Measurements from ENCODE around the gene PHACTR2.
"Not testable (repeated sequence)": the region's sequence is repeated elsewhere in the genome, so short reads cannot be mapped to it uniquely, and the experiment has no call there.

The PHACTR2 gene

GRCh38 chr6:143677891-143678791 lies at the start of gene PHACTR2:
PHACTR2 (plus strand) TSS chr6:143677965; CDS start chr6:143678164, 199 bp downstream.
- no peak for DNase-seq (ENCODE audit: low read depth, low spot score)
- Histone ChIP-seq H3K27ac (ENCODE audit: low read length) (no peak within 1 kb of the TSS), H3K4me3 (ENCODE audit: low read length) (peak within 1 kb of the TSS; percentile 93), H3K27me3 (ENCODE audit: control insufficient read depth, insufficient read depth, low read length) (no peaks in the 10 kb centered on the region), H3K9me3 (ENCODE audit: control insufficient read depth, insufficient read depth, low read length) (no peaks in the 10 kb centered on the region), H3K4me1 (ENCODE audit: control insufficient read depth, insufficient read depth, low read length) (peaks cover 7% of the 10 kb centered on the region; the same call in 1 of the 2 replicates), H3K36me3 (ENCODE audit: control insufficient read depth, insufficient read depth, low read length) (no peaks in the 10 kb centered on the region)
- no CpG with 5 or more reads among the region's 69 CpGs for WGBS (ENCODE audit: insufficient coverage, insufficient read length)

- no CpG with 5 or more reads among the region's 12 CpGs for WGBS (ENCODE audit: insufficient coverage, insufficient read length)
Measured at GRCh38 chr6:143629104-143630080, 48.4 kb upstream of the PHACTR2 start.

GRCh38 chr6:143631196-143631595 lies 46.6 kb upstream of the PHACTR2 start:
- H3K27me3 ChIP-seq (ENCODE audit: control insufficient read depth, insufficient read depth, low read length); H3K9me3 ChIP-seq (ENCODE audit: control insufficient read depth, insufficient read depth, low read length); H3K27ac ChIP-seq (ENCODE audit: low read length); DNase-seq (ENCODE audit: low read depth, low spot score); H3K36me3 ChIP-seq (ENCODE audit: control insufficient read depth, insufficient read depth, low read length); H3K4me3 ChIP-seq (ENCODE audit: low read length); H3K4me1 ChIP-seq (ENCODE audit: control insufficient read depth, insufficient read depth, low read length): not testable (repeated sequence)
- no CpG with 5 or more reads among the region's 4 CpGs for WGBS (ENCODE audit: insufficient coverage, insufficient read length)

More at GRCh38 chr6:143629104-143630080, 48.4 kb upstream of the PHACTR2 start:
- Histone ChIP-seq H3K27ac (ENCODE audit: low read length) (no peak overlapping the region), H3K27me3 (ENCODE audit: control insufficient read depth, insufficient read depth, low read length) (no peaks in the 10 kb centered on the region), H3K9me3 (ENCODE audit: control insufficient read depth, insufficient read depth, low read length) (no peaks in the 10 kb centered on the region), H3K4me1 (ENCODE audit: control insufficient read depth, insufficient read depth, low read length) (no peaks in the 10 kb centered on the region), H3K4me3 (ENCODE audit: low read length) (no peak overlapping the region), H3K36me3 (ENCODE audit: control insufficient read depth, insufficient read depth, low read length) (no peaks in the 10 kb centered on the region)
- DNase-seq (ENCODE audit: low read depth, low spot score) = no peak

GRCh38 chr6:143632894-143633293 lies 44.9 kb upstream of the PHACTR2 start:
- WGBS (ENCODE audit: insufficient coverage, insufficient read length) = no CpG with 5 or more reads among the region's 4 CpGs
- no peaks in the 10 kb centered on the region for H3K9me3 ChIP-seq (ENCODE audit: control insufficient read depth, insufficient read depth, low read length)
- no peak overlapping the region for H3K27ac ChIP-seq (ENCODE audit: low read length)
- H3K27me3 ChIP-seq (ENCODE audit: control insufficient read depth, insufficient read depth, low read length) = no peaks in the 10 kb centered on the region
- no peaks in the 10 kb centered on the region for H3K36me3 ChIP-seq (ENCODE audit: control insufficient read depth, insufficient read depth, low read length)
- no peak overlapping the region for H3K4me3 ChIP-seq (ENCODE audit: low read length)
- no peak for DNase-seq (ENCODE audit: low read depth, low spot score)
- H3K4me1 ChIP-seq (ENCODE audit: control insufficient read depth, insufficient read depth, low read length) = no peaks in the 10 kb centered on the region

- no CpG with 5 or more reads among the region's 2 CpGs for WGBS (ENCODE audit: insufficient coverage, insufficient read length)
Measured at GRCh38 chr6:143634486-143634885, 43.3 kb upstream of the PHACTR2 start.

DNA sequence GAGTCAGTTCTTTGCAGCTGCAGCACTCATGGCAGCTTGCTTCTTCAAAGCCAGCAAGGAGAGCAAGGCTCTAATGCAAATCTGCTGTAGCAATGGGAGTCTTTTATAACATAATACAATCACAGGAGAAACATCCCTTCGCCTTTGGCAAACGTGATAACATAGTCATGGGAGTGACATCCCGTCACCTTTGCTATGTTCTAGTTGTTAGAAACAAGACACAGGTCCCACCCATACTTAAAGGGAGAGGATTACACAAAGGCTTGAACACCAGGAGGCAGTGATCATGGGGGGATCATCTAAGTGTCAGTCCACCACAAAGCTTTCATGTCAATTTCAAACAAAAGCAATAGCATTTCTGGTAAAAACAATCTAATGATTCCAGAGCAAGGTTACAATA lies 40.1 kb upstream of the PHACTR2 start:
- Histone ChIP-seq H3K4me3 (ENCODE audit: low read length) (no peak overlapping the region), H3K9me3 (ENCODE audit: control insufficient read depth, insufficient read depth, low read length) (no peaks in the 10 kb centered on the region), H3K27ac (ENCODE audit: low read length) (no peak overlapping the region), H3K36me3 (ENCODE audit: control insufficient read depth, insufficient read depth, low read length) (no peaks in the 10 kb centered on the region), H3K4me1 (ENCODE audit: control insufficient read depth, insufficient read depth, low read length) (no peaks in the 10 kb centered on the region), H3K27me3 (ENCODE audit: control insufficient read depth, insufficient read depth, low read length) (no peaks in the 10 kb centered on the region)
- no peak for DNase-seq (ENCODE audit: low read depth, low spot score)
- no CpG with 5 or more reads among the region's 3 CpGs for WGBS (ENCODE audit: insufficient coverage, insufficient read length)

More at GRCh38 chr6:143634486-143634885, 43.3 kb upstream of the PHACTR2 start:
- H3K27ac ChIP-seq (ENCODE audit: low read length) = no peak overlapping the region
- no peak overlapping the region for H3K4me3 ChIP-seq (ENCODE audit: low read length)
- DNase-seq (ENCODE audit: low read depth, low spot score) = no peak
- no peaks in the 10 kb centered on the region for H3K9me3 ChIP-seq (ENCODE audit: control insufficient read depth, insufficient read depth, low read length)
- no peaks in the 10 kb centered on the region for H3K36me3 ChIP-seq (ENCODE audit: control insufficient read depth, insufficient read depth, low read length)
- no peaks in the 10 kb centered on the region for H3K4me1 ChIP-seq (ENCODE audit: control insufficient read depth, insufficient read depth, low read length)
- H3K27me3 ChIP-seq (ENCODE audit: control insufficient read depth, insufficient read depth, low read length) = no peaks in the 10 kb centered on the region

DNA sequence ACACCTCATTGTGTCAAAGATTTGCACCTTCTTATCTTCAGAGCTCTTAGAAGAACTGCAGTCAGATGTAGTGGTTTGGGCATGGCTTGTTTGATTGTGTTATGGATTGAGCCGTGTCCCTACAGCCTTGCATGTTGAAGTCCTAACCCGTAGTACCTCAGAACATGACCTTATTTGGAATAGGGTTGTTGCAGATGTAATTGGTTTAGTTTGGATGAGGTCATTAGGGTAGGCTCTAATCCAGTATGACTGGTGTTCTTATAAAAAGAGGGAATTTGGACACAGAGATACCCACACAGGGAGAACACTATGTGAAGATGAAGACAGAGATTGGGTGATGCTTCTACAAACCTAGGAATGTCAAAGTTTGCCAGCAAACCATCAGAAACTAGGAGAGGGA lies 35.4 kb upstream of the PHACTR2 start:
- Histone ChIP-seq H3K4me1 (ENCODE audit: control insufficient read depth, insufficient read depth, low read length) (no peaks in the 10 kb centered on the region), H3K27ac (ENCODE audit: low read length) (no peak overlapping the region), H3K27me3 (ENCODE audit: control insufficient read depth, insufficient read depth, low read length) (no peaks in the 10 kb centered on the region), H3K4me3 (ENCODE audit: low read length) (no peak overlapping the region), H3K36me3 (ENCODE audit: control insufficient read depth, insufficient read depth, low read length) (no peaks in the 10 kb centered on the region), H3K9me3 (ENCODE audit: control insufficient read depth, insufficient read depth, low read length) (no peaks in the 10 kb centered on the region)
- no peak for DNase-seq (ENCODE audit: low read depth, low spot score)
- no CpG with 5 or more reads among the region's 2 CpGs for WGBS (ENCODE audit: insufficient coverage, insufficient read length)

GRCh38 chr6:143647191-143647590 lies 30.6 kb upstream of the PHACTR2 start:
- DNase-seq (ENCODE audit: low read depth, low spot score) = no peak
- H3K36me3 ChIP-seq (ENCODE audit: control insufficient read depth, insufficient read depth, low read length) = no peaks in the 10 kb centered on the region
- H3K9me3 ChIP-seq (ENCODE audit: control insufficient read depth, insufficient read depth, low read length) = no peaks in the 10 kb centered on the region
- no peaks in the 10 kb centered on the region for H3K4me1 ChIP-seq (ENCODE audit: control insufficient read depth, insufficient read depth, low read length)
- H3K27me3 ChIP-seq (ENCODE audit: control insufficient read depth, insufficient read depth, low read length) = no peaks in the 10 kb centered on the region
- no peak overlapping the region for H3K4me3 ChIP-seq (ENCODE audit: low read length)
- no peak overlapping the region for H3K27ac ChIP-seq (ENCODE audit: low read length)
- WGBS (ENCODE audit: insufficient coverage, insufficient read length) = no CpG with 5 or more reads among the region's 3 CpGs

DNA sequence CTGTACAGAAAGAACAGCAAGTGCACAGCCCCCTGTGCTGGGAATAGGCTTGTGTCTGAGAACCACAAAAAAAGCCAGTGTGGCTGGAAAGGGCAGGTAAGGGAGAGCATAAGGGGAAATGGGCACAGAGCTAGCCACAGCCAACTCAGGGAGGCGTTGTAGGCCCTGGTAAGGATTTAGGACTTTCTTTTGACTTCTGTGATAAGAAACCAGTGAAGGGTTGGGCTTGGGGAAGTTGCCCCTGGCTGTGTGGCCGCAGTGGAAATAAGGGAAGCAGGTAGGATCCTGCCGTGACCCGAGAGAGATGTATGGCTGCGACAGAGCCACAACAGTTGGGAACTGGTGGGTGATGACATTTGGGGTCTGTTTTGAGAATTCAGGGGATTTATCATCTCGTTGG lies 30.0 kb upstream of the PHACTR2 start:
- no peaks in the 10 kb centered on the region for H3K4me1 ChIP-seq (ENCODE audit: control insufficient read depth, insufficient read depth, low read length)
- no CpG with 5 or more reads among the region's 6 CpGs for WGBS (ENCODE audit: insufficient coverage, insufficient read length)
- no peak for DNase-seq (ENCODE audit: low read depth, low spot score)

DNA sequence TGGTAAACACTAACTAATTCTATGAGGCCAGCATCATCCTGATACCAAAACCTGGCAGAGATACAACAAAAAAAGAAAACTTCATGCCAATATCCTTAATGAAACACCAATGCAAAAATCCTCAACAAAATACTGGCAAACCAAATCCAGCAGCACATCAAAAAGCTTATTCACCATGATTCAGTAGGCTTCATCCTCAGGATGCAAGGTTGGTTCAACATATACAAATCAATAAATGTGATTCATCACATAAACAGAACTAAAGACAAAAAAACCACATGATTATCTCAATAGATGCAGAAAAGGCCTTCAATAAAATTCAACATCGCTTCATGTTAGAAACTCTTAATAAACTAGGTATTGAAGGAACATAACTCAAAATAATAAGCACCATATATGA lies 28.4 kb upstream of the PHACTR2 start:
- not testable (repeated sequence) for H3K4me3 ChIP-seq (ENCODE audit: low read length); H3K9me3 ChIP-seq (ENCODE audit: control insufficient read depth, insufficient read depth, low read length); H3K4me1 ChIP-seq (ENCODE audit: control insufficient read depth, insufficient read depth, low read length); H3K36me3 ChIP-seq (ENCODE audit: control insufficient read depth, insufficient read depth, low read length); DNase-seq (ENCODE audit: low read depth, low spot score); H3K27ac ChIP-seq (ENCODE audit: low read length); H3K27me3 ChIP-seq (ENCODE audit: control insufficient read depth, insufficient read depth, low read length)
- WGBS (ENCODE audit: insufficient coverage, insufficient read length) = no CpG with 5 or more reads among the region's 1 CpG

More for the DNA sequence above, 30.0 kb upstream of the PHACTR2 start:
- H3K36me3 ChIP-seq (ENCODE audit: control insufficient read depth, insufficient read depth, low read length) = no peaks in the 10 kb centered on the region
- no peaks in the 10 kb centered on the region for H3K27me3 ChIP-seq (ENCODE audit: control insufficient read depth, insufficient read depth, low read length)
- H3K9me3 ChIP-seq (ENCODE audit: control insufficient read depth, insufficient read depth, low read length) = no peaks in the 10 kb centered on the region
- no peak overlapping the region for H3K27ac ChIP-seq (ENCODE audit: low read length)
- no peak overlapping the region for H3K4me3 ChIP-seq (ENCODE audit: low read length)
